H1 (cell line): ENCODE measurements around the gene RD3L.

Experiments used
- EP300 ChIP-seq, 2 experiments: IDR thresholded peaks; 1 replicate in 1 of 2; 2 replicates in 1 of 2; pipeline ENCODE4 v1.6.1; 2011 to 2012; ENCODE audit warnings: low read depth in 2 of 2, low read length in 2 of 2, mild to moderate bottlenecking in 2 of 2, borderline replicate concordance in 1 of 2, inconsistent platforms in 1 of 2, moderate library complexity in 1 of 2
- POLR2A ChIP-seq, 2 experiments: IDR thresholded peaks; 1 replicate in 1 of 2; 2 replicates in 1 of 2; pipeline ENCODE4 v1.6.1; 2011; ENCODE audit warnings: low read depth in 2 of 2, low read length in 2 of 2, mild to moderate bottlenecking in 2 of 2; ENCODE audit errors: control extremely low read depth in 1 of 2
- POLR2AphosphoS5 ChIP-seq: IDR thresholded peaks from 2 replicates; pipeline ENCODE4 v1.6.1; 2011; ENCODE audit warnings: low read depth, low read length
- TAF1 ChIP-seq: IDR thresholded peaks from 2 replicates; pipeline ENCODE4 v1.6.1; 2011; ENCODE audit warnings: mild to moderate bottlenecking, low read depth, low read length
- ZNF274 ChIP-seq: IDR thresholded peaks from 2 replicates; pipeline ENCODE4 v1.7.0; 2012; ENCODE audit warnings: low read length, borderline replicate concordance; ENCODE audit errors: extremely low read depth
- TF ChIP-seq, protein P1 (sequence below), 3 experiments: IDR thresholded peaks; 1 replicate in 2 of 3; 2 replicates in 1 of 3; pipeline versions ENCODE4 v1.5.1 to v1.6.1; 2011; ENCODE audit warnings: low read length in 3 of 3, mild to moderate bottlenecking in 3 of 3, inconsistent platforms in 2 of 3, low read depth in 1 of 3, moderate library complexity in 1 of 3; ENCODE audit not compliant: insufficient read depth in 1 of 3; ENCODE audit errors: control extremely low read depth in 1 of 3

- TF ChIP-seq TAF1 (no peak), POLR2A (IDR thresholded peaks at IDR 0.05; ENCODE audit: control extremely low read depth in 1 of 2, low read depth in 2 of 2, low read length in 2 of 2) (no peak), EP300 (IDR thresholded peaks at IDR 0.05; ENCODE audit: borderline replicate concordance in 1 of 2, low read depth in 2 of 2, low read length in 2 of 2) (no peak), POLR2AphosphoS5 (no peak), ZNF274 (no peak)
- TF ChIP-seq, protein P1, sequence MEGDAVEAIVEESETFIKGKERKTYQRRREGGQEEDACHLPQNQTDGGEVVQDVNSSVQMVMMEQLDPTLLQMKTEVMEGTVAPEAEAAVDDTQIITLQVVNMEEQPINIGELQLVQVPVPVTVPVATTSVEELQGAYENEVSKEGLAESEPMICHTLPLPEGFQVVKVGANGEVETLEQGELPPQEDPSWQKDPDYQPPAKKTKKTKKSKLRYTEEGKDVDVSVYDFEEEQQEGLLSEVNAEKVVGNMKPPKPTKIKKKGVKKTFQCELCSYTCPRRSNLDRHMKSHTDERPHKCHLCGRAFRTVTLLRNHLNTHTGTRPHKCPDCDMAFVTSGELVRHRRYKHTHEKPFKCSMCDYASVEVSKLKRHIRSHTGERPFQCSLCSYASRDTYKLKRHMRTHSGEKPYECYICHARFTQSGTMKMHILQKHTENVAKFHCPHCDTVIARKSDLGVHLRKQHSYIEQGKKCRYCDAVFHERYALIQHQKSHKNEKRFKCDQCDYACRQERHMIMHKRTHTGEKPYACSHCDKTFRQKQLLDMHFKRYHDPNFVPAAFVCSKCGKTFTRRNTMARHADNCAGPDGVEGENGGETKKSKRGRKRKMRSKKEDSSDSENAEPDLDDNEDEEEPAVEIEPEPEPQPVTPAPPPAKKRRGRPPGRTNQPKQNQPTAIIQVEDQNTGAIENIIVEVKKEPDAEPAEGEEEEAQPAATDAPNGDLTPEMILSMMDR (IDR thresholded peaks at IDR 0.05; ENCODE audit: control extremely low read depth in 1 of 3, insufficient read depth in 1 of 3, low read depth in 1 of 3, low read length in 3 of 3): no peak
Observed at GRCh38 chr14:103931422-103931821, 10.9 kb downstream of the RD3L start.
